HAP-1 (cell line): Measurements from ENCODE around the gene AIFM2.
"Not testable (repeated sequence)": the region's sequence is repeated elsewhere in the genome, so short reads cannot be mapped to it uniquely, and the experiment has no call there.

ENCODE experiments used
- DNase-seq, 2 experiments: peaks; one replicate each; pipeline ENCODE4 v3.0.0-alpha.2; 2016 to 2020; ENCODE audit warnings: low spot score in 2 of 2
- H3K27me3 ChIP-seq: fragments of 250-450 bp; sonication (Bioruptor Pico); 2 replicates; pipeline ENCODE4 v1.5.1; 2020; ENCODE audit warnings: low read depth, mild to moderate bottlenecking, moderate library complexity
- H3K36me3 ChIP-seq: fragments of 250-450 bp; sonication (Bioruptor Pico); replicated peaks from 2 replicates; pipeline ENCODE4 v1.5.1; 2020; ENCODE audit warnings: mild to moderate bottlenecking
- H3K4me1 ChIP-seq: fragments of 250-450 bp; sonication (Bioruptor Pico); 2 replicates; pipeline ENCODE4 v1.5.1; 2020; ENCODE audit warnings: mild to moderate bottlenecking
- H3K4me3 ChIP-seq: fragments of 250-450 bp; sonication (Bioruptor Pico); 2 replicates; pipeline ENCODE4 v1.5.1; 2020; ENCODE audit warnings: mild to moderate bottlenecking, moderate library complexity
- H3K9me3 ChIP-seq: fragments of 250-450 bp; sonication (Bioruptor Pico); 2 replicates; pipeline ENCODE4 v1.5.1; 2020; ENCODE audit warnings: mild to moderate bottlenecking, moderate library complexity
- in situ Hi-C: fragments of 300-500 bp; cut with MboI; formaldehyde crosslinking; loops from 3 replicates; pipeline ENCODE4 v1.14.3; 2020; ENCODE audit warnings: low sequenced_read_pairs, inconsistent platforms, mixed read lengths

Gene AIFM2

GRCh38 chr10:70162151-70162891 lies 29.7 kb upstream of the AIFM2 start:
- Histone ChIP-seq H3K36me3 (peaks cover 42% of the 10 kb centered on the region), H3K27me3 (no peaks in the 10 kb centered on the region), H3K4me3 (no peak overlapping the region), H3K9me3 (no peaks in the 10 kb centered on the region), H3K4me1 (peaks cover 9% of the 10 kb centered on the region; the same call in 1 of the 2 replicates)
- in situ Hi-C loops = no loop called here
- DNase-seq = no peak

GRCh38 chr10:70160798-70161197 lies 28.2 kb upstream of the AIFM2 start:
- Histone ChIP-seq H3K9me3 (no peaks in the 10 kb centered on the region), H3K4me3 (no peak overlapping the region), H3K4me1 (peaks cover 12% of the 10 kb centered on the region), H3K36me3 (peaks cover 47% of the 10 kb centered on the region), H3K27me3 (no peaks in the 10 kb centered on the region)
- in situ Hi-C loops = no loop called here
- no peak for DNase-seq

DNA sequence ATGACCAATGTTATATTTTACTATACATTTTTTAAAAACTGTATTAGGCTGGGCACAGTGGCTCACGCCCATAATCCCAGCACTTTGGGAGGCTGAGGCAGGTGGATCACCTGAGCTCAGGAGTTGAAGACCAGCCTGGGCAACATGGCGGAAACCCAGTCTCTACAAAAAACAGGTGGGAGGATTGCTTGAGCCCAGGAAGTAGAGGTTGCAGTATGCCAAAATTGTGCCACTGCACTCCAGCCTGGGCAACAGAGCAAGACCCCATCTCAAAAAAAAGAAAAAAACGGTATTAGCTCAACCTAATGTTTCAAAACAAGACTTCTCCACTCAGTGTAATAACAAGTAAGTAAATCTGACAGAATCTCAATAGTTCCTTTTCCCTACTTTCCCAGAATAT lies 26.7 kb upstream of the AIFM2 start:
- H3K9me3 ChIP-seq, DNase-seq, in situ Hi-C loops, H3K4me3 ChIP-seq, H3K27me3 ChIP-seq: not testable (repeated sequence)
- Histone ChIP-seq H3K36me3 (peaks cover 50% of the 10 kb centered on the region), H3K4me1 (peaks cover 24% of the 10 kb centered on the region)

- Histone ChIP-seq H3K36me3 (peaks cover 58% of the 10 kb centered on the region), H3K4me1 (peaks cover 24% of the 10 kb centered on the region), H3K4me3 (no peak overlapping the region), H3K27me3 (no peaks in the 10 kb centered on the region), H3K9me3 (no peaks in the 10 kb centered on the region)
- no peak for DNase-seq
- in situ Hi-C loops = no loop called here
These were observed 25.5 kb upstream of the AIFM2 start for GRCh38 chr10:70158113-70158512.

DNA sequence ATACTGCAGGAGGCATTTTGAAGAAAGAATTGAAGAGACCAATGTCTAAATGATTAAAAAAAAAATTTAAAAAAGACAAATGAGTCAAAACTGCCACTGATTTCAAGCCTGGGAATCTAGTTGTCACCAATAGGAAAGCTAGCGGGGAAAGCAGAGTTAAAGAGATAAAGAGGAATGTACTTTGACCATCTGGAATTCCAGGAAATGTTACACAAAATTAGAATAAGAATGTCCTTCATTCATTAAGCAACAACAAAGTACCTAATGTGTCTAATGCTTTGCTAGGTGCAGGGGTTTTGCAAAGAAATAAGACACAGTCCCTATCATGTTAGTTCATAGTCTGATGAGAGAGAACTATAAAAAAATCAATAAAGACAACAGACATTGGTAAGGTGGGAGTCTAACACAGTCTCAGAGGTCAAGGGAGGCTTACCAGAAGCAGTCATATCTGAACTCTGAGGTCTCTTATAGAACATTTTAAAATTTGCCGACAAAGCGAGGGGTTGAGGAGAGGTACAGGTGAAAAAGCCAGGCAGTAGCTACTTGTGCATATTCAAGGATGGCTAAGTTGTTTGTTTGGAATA lies 22.7 kb upstream of the AIFM2 start:
- no peaks in the 10 kb centered on the region for H3K9me3 ChIP-seq
- in situ Hi-C loops = no loop called here
- peaks cover 71% of the 10 kb centered on the region for H3K36me3 ChIP-seq
- H3K4me3 ChIP-seq = no peak overlapping the region
- H3K4me1 ChIP-seq = peaks cover 24% of the 10 kb centered on the region
- peak in 1 of 2 experiments; percentile 27 for DNase-seq
- H3K27me3 ChIP-seq = no peaks in the 10 kb centered on the region

- H3K36me3 ChIP-seq = peaks cover 37% of the 10 kb centered on the region
- no peaks in the 10 kb centered on the region for H3K27me3 ChIP-seq
- in situ Hi-C loops = no loop called here
- DNase-seq = no peak
- H3K4me3 ChIP-seq = no peak overlapping the region
- peaks cover 20% of the 10 kb centered on the region for H3K4me1 ChIP-seq
- no peaks in the 10 kb centered on the region for H3K9me3 ChIP-seq
These were observed 15.9 kb upstream of the AIFM2 start for GRCh38 chr10:70148516-70148915.

DNA sequence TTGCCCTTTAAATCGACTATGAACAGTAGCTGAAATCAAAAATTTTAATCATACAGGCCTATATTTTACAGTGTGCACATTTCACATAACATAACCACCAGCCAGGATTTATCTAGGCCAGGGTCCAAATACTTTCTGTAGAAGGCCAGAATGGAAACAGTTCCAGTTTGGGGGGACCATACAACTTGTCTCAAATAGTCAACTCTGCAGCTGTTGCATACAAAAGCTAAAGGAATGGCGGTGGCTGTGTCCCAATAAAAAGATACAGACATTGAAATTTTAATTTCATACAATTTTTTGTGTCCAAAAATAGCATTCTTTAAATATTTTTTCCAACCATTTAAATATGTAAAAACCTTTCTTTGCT lies 14.6 kb upstream of the AIFM2 start:
- no peak for DNase-seq
- Histone ChIP-seq H3K36me3 (peaks cover 25% of the 10 kb centered on the region), H3K4me3 (peak overlapping the region; percentile 62), H3K27me3 (no peaks in the 10 kb centered on the region), H3K9me3 (no peaks in the 10 kb centered on the region), H3K4me1 (peaks cover 20% of the 10 kb centered on the region)
- in situ Hi-C loops = no loop called here

DNA sequence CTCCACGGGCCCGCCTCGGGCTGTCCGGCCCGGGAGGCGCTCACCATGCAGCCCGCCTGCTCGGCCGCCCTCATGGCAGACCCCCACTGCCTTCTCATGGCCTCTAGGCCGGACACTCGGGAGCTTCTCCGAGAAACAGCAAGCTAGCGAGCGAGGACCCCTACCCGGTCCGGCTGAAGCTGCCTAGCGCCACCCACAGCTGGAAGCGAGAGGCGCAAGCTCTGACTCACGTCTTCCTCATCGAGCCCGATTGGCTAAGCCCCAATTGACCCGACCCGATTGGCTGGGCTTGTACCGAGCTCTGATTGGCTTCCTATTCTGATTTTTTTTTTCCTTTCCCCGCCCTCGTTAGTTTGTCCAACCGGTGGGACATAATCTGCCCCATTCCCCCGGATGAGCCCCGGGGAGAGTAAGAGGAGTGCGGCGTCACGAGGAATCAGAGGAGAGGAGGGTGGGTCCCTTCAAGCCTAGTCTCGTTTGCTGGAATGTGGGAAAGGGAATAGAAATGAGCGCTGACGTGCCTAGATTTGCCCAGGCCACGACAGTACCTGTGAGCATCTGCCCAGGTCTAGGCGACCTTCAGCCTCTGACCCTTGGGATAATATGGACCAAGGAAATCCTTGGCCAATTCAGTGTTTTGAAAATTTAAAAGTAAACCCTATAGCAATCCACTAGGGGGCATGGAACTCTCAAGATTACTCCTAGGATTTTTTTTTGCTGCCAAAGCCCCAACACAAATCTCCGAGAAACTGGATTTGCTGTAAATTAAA lies 14.0 kb upstream of the AIFM2 start, which contains the start of gene TYSND1:
TSS of gene TYSND1 (minus strand) at position 212 of the 770 bp plus-strand sequence. CDS start at position 98, 114 bp downstream.
- in situ Hi-C loops = no loop called here
- DNase-seq = peak; percentile 98 to 99
- no peaks in the 10 kb centered on the region for H3K9me3 ChIP-seq
- H3K4me1 ChIP-seq = peaks cover 20% of the 10 kb centered on the region
- peaks cover 19% of the 10 kb centered on the region for H3K36me3 ChIP-seq
- peak within 1 kb of the TSS; percentile 62 for H3K4me3 ChIP-seq
- H3K27me3 ChIP-seq = no peaks in the 10 kb centered on the region

GRCh38 chr10:70145666-70146488 lies 13.3 kb upstream of the AIFM2 start:
- H3K27me3 ChIP-seq = no peaks in the 10 kb centered on the region
- peak; percentile 28 to 70 for DNase-seq
- peaks cover 14% of the 10 kb centered on the region for H3K36me3 ChIP-seq
- H3K9me3 ChIP-seq = no peaks in the 10 kb centered on the region
- peak overlapping the region; percentile 62 for H3K4me3 ChIP-seq
- H3K4me1 ChIP-seq = peaks cover 20% of the 10 kb centered on the region
- in situ Hi-C loops = no loop called here

DNA sequence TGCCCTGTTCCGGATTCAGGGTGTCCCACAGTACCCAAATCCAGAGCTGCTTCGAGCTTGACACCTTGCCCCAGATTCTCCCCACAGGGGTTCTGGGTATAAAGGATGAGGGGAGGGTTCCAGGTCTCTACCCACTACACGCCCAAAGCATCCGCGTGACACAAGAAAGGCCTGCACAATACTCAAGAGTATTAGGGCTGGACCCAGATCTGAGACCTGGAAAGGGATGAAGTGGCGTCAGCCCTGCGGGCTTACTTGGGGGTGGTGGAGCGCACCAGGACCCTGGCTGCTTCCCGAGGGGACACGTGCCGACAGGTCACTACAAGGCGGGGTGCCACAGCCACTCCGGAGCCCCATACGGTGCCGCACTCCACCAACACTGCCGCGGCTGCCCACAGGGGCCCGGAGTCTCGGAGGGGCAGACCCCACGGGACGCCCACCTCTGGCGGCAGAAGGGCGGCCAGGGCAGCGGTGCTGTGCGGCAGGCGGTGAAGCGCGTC lies 12.6 kb upstream of the AIFM2 start:
- H3K36me3 ChIP-seq = peaks cover 7% of the 10 kb centered on the region
- DNase-seq = no peak
- H3K4me1 ChIP-seq = peaks cover 20% of the 10 kb centered on the region
- in situ Hi-C loops = no loop called here
- H3K27me3 ChIP-seq = no peaks in the 10 kb centered on the region
- H3K4me3 ChIP-seq = peak overlapping the region; percentile 62
- H3K9me3 ChIP-seq = no peaks in the 10 kb centered on the region

GRCh38 chr10:70144372-70145110 lies 11.9 kb upstream of the AIFM2 start:
- Histone ChIP-seq H3K27me3 (no peaks in the 10 kb centered on the region), H3K4me3 (peak overlapping the region; percentile 62), H3K4me1 (peaks cover 20% of the 10 kb centered on the region), H3K9me3 (no peaks in the 10 kb centered on the region), H3K36me3 (peaks cover 6% of the 10 kb centered on the region)
- DNase-seq = no peak
- in situ Hi-C loops = no loop called here

GRCh38 chr10:70142555-70142954 lies 9.9 kb upstream of the AIFM2 start:
- DNase-seq = no peak
- no peaks in the 10 kb centered on the region for H3K9me3 ChIP-seq
- H3K4me3 ChIP-seq = no peak overlapping the region
- H3K36me3 ChIP-seq = no peaks in the 10 kb centered on the region; the same call in 1 of the 2 replicates
- H3K4me1 ChIP-seq = peaks cover 18% of the 10 kb centered on the region
- no peaks in the 10 kb centered on the region for H3K27me3 ChIP-seq
- in situ Hi-C loops = no loop called here

DNA sequence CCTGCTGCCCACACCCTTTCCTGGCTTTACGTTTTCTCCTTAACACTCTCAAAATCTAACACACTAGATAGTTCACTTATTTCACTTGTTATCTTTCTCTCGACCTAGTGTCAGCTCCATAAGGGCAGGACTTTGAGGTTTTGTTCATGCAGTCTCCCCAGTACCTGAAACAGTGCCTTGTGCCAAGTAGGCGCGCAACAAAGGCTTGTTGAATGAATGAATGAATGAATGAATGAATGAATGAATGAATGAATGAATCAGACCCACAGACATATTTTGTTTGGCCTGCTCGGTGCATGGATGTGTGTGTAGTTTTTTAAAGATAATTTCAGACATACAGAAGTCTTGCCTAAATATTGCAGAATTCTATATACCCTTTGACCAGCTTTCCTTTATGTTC lies 7.7 kb upstream of the AIFM2 start:
- Histone ChIP-seq H3K4me1 (peaks cover 9% of the 10 kb centered on the region), H3K27me3 (no peaks in the 10 kb centered on the region), H3K36me3 (no peaks in the 10 kb centered on the region; the same call in 1 of the 2 replicates), H3K9me3 (no peaks in the 10 kb centered on the region), H3K4me3 (no peak overlapping the region)
- in situ Hi-C loops = no loop called here
- no peak for DNase-seq
